WTC11 (cell line): Measurements from ENCODE around the gene TNRC18. TPM values are rescaled to one million over a fixed set of nuclear protein-coding genes. Genes with fewer than 3 reads are reported as not detected.
"Not testable (repeated sequence)": the region's sequence is repeated elsewhere in the genome, so short reads cannot be mapped to it uniquely, and the experiment has no call there.

ENCODE experiments used
- ATAC-seq: fragments of 200-7000 bp; cut with Tn5 transposase; 2 replicates; pipeline ENCODE4 v1.10.0; 2021; ENCODE audit warnings: mild to moderate bottlenecking, moderate library complexity
- CTCF ChIA-PET: fragments of 300-600 bp; sonication (Branson Sonifier 250); formaldehyde crosslinking; loops from one replicate; lab custom pipeline; 2021; ENCODE audit warnings: antibody characterized with exemption; lab: Charles Lee
- POLR2A ChIA-PET: fragments of 350-600 bp; sonication (Branson Sonifier 250); formaldehyde crosslinking; loops from one replicate; lab custom pipeline; 2021; ENCODE audit warnings: antibody characterized with exemption; lab: Charles Lee
- DNase-seq: peaks from one replicate; pipeline ENCODE4 v3.0.0; 2021; ENCODE audit warnings: low spot score
- H3K27ac Mint-ChIP-seq: 2 replicates; pipeline ENCODE4 v1.8.0; 2021; ENCODE audit warnings: mixed read lengths
- H3K27me3 Mint-ChIP-seq: 2 replicates; pipeline ENCODE4 v1.8.0; 2021; ENCODE audit warnings: low read depth, mild to moderate bottlenecking, moderate library complexity, mixed read lengths
- H3K36me3 Mint-ChIP-seq: 2 replicates; pipeline ENCODE4 v1.8.0; 2021; ENCODE audit warnings: mixed read lengths
- H3K4me1 Mint-ChIP-seq: 2 replicates; pipeline ENCODE4 v1.8.0; 2022; ENCODE audit warnings: mixed read lengths
- H3K4me3 Mint-ChIP-seq: 2 replicates; pipeline ENCODE4 v1.8.0; 2021; ENCODE audit warnings: mild to moderate bottlenecking, moderate library complexity, mixed read lengths
- H3K9me3 Mint-ChIP-seq: 2 replicates; pipeline ENCODE4 v1.8.0; 2021; ENCODE audit warnings: mixed read lengths
- CDX4 ChIP-seq: fragments of 250-450 bp; sonication (Bioruptor Pico); IDR thresholded peaks from 2 replicates; pipeline ENCODE4 v1.9.0; 2021; ENCODE audit warnings: moderate library complexity, mild to moderate bottlenecking, inconsistent platforms, borderline replicate concordance
- E2F4 ChIP-seq: sonication (generic); formaldehyde crosslinking; IDR thresholded peaks from 2 replicates; pipeline ENCODE4 v1.8.1; 2022; ENCODE audit warnings: low read depth, mild to moderate bottlenecking, moderate library complexity, missing genetic modification reagents, borderline replicate concordance
- FOXP4 ChIP-seq: sonication (generic); formaldehyde crosslinking; IDR thresholded peaks from 2 replicates; pipeline ENCODE4 v1.8.0; 2022; ENCODE audit warnings: mild to moderate bottlenecking, missing genetic modification reagents
- MLX ChIP-seq: sonication (generic); formaldehyde crosslinking; IDR thresholded peaks from 2 replicates; pipeline ENCODE4 v1.8.1; 2023; ENCODE audit warnings: mild to moderate bottlenecking, missing genetic modification reagents, moderate library complexity
- MYBL2 ChIP-seq: sonication (generic); formaldehyde crosslinking; IDR thresholded peaks from 2 replicates; pipeline ENCODE4 v1.8.1; 2023; ENCODE audit warnings: mild to moderate bottlenecking, moderate library complexity, missing genetic modification reagents
- NFE2L1 ChIP-seq: sonication (generic); formaldehyde crosslinking; IDR thresholded peaks from 2 replicates; pipeline ENCODE4 v1.8.1; 2023; ENCODE audit warnings: missing genetic modification reagents
- NR3C1 ChIP-seq: sonication (generic); formaldehyde crosslinking; conservative IDR thresholded peaks from 2 replicates; pipeline ENCODE4 v1.8.1; 2023; ENCODE audit warnings: low read depth, mild to moderate bottlenecking, missing genetic modification reagents
- OVOL2 ChIP-seq: fragments of 250-450 bp; sonication (Bioruptor Pico); IDR thresholded peaks from 2 replicates; pipeline ENCODE4 v1.9.0; 2021; ENCODE audit warnings: mild to moderate bottlenecking, borderline replicate concordance
- PRRX2 ChIP-seq: fragments of 250-450 bp; sonication (Bioruptor Pico); IDR thresholded peaks from 2 replicates; pipeline ENCODE4 v1.8.0; 2021; ENCODE audit warnings: mild to moderate bottlenecking
- TEAD1 ChIP-seq: sonication (generic); formaldehyde crosslinking; IDR thresholded peaks from 2 replicates; pipeline ENCODE4 v1.8.0; 2022; ENCODE audit warnings: mild to moderate bottlenecking, missing genetic modification reagents
- ZBTB43 ChIP-seq: sonication (generic); formaldehyde crosslinking; IDR thresholded peaks from 2 replicates; pipeline ENCODE4 v1.8.1; 2023; ENCODE audit warnings: mild to moderate bottlenecking, missing genetic modification reagents
- ZNF121 ChIP-seq: sonication (generic); formaldehyde crosslinking; IDR thresholded peaks from 2 replicates; pipeline ENCODE4 v1.8.0; 2023; ENCODE audit warnings: missing genetic modification reagents
- ZNF138 ChIP-seq: sonication (generic); formaldehyde crosslinking; conservative IDR thresholded peaks from 2 replicates; pipeline ENCODE4 v1.8.1; 2022; ENCODE audit warnings: mild to moderate bottlenecking, moderate library complexity, missing genetic modification reagents
- ZNF263 ChIP-seq: sonication (generic); formaldehyde crosslinking; IDR thresholded peaks from 2 replicates; pipeline ENCODE4 v1.8.1; 2022; ENCODE audit warnings: low read depth, mild to moderate bottlenecking, moderate library complexity, missing genetic modification reagents
- ZNF396 ChIP-seq: fragments of 250-450 bp; sonication (Bioruptor Pico); IDR thresholded peaks from 2 replicates; pipeline ENCODE4 v1.8.0; 2021; ENCODE audit warnings: mild to moderate bottlenecking, moderate library complexity, borderline replicate concordance
- total RNA-seq: library from RNA; stranded (reverse); gene quantifications from 3 replicates; pipeline ENCODE4 v1.2.3, GENCODE V29; 2021
- TF ChIP-seq, protein P1 (sequence below): sonication (generic); formaldehyde crosslinking; IDR thresholded peaks from 2 replicates; pipeline ENCODE4 v1.8.0; 2023; ENCODE audit warnings: missing genetic modification reagents

Gene TNRC18
- total RNA-seq, 1 experiment from 2014 or later: 55.0 TPM

- TF ChIP-seq FOXP4 (CRISPR knock-in tag): no peak
- TF ChIP-seq, protein P1, sequence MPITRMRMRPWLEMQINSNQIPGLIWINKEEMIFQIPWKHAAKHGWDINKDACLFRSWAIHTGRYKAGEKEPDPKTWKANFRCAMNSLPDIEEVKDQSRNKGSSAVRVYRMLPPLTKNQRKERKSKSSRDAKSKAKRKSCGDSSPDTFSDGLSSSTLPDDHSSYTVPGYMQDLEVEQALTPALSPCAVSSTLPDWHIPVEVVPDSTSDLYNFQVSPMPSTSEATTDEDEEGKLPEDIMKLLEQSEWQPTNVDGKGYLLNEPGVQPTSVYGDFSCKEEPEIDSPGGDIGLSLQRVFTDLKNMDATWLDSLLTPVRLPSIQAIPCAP (CRISPR knock-in tag): no peak
- TF ChIP-seq ZNF396 (CRISPR knock-in tag): no peak
- no peak for TF ChIP-seq PRRX2 (CRISPR knock-in tag)
- TF ChIP-seq MYBL2 (CRISPR knock-in tag): no peak
- TF ChIP-seq ZBTB43 (CRISPR knock-in tag): no peak
- no peak for TF ChIP-seq OVOL2
- no peak for TF ChIP-seq MLX (CRISPR knock-in tag)
Observed at GRCh38 chr7:5314864-5315263, 108.8 kb downstream of the TNRC18 start (continued).

DNA sequence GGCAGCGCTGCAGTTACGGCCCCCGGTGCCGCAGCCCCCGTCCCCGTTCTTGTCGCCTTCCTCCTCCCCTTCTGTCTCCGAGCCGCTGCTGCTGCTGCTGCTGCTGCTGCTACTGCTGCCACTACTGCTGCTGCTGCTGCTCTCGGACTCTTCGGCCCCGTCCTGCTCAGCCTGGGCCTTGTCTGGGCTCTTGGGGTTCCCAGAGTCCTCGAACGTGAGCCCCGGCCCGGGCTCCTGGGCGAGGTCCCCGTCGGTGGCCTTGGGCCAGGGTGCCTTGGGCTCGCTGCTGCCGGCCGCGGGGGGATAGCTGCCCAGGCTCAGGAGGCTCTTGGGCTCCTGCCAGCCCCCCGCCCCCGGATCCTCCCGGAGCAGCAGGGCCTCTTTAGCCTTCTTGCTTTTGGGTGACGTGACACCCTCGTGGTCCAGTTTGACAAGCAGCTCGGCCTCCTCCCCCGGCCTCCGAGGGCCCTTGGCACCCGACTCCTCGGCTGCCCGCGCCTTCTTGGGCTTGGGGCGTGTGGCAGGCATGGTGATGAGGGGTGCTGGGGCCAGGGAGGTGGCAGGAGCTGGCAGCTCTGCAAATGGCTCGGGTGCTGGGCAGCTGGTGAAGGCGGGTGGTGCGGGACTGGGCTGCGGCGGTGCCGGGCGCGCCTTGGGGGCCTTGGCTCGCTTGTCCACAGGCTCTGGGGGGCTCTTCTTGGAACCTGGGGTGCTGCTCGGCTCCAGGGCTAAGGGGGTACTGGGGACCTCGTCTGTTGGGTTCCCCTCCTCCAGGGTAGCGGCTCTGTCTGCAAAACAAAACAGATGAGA is 110.4 kb downstream of the TNRC18 start:
- H3K4me3 Mint-ChIP-seq, DNase-seq, POLR2A ChIA-PET, H3K27ac Mint-ChIP-seq, ATAC-seq, H3K4me1 Mint-ChIP-seq, H3K27me3 Mint-ChIP-seq, H3K9me3 Mint-ChIP-seq: not testable (repeated sequence)
- CTCF ChIA-PET: interaction anchor here (1.0 kb wide), 1 partner anchor 53 kb away, joined by 3 read pairs; no protein-coding TSS in a partner anchor
- peaks cover 11% of the 10 kb centered on the region for H3K36me3 Mint-ChIP-seq

DNA sequence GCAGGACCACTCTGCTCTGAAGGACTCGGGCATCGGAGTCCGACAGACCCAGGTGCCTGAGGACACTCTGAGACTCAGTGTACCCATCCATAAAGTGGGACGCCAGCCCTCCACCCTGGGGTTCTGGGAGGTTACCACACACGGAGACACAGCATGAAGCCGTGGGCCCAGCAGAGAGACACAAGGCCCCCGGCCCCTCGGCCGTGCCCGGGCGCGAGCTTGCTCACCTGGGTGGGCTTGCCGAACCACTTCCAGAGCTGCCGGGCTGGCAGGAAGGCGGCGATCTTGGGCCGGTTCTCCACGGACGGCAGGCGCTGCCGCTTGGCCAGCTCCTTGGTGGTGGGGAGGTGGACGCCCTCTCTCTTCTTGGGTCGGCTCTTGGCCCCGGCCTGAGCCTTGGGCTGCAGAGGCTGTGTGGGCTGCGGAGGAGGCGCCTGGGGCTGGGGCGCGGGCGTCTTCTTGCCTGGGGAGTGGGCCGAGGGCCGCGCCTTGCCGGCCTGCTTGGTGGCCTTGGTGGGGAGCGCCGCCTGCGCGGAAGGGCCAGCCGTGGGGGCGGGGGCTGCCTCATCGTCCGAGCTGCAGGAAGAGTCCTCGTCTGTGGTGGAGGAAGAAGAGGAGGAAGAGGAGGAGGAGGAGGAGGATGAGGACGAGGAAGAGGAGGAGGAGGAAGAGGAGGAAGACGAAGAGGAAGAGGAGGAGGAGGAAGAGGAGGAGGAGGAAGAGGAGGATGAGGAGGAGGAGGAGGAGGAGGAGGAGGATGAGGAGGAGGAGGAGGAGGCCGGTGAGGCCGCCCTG is 111.2 kb downstream of the TNRC18 start:
- H3K27me3 Mint-ChIP-seq, DNase-seq, CTCF ChIA-PET, H3K4me3 Mint-ChIP-seq, ATAC-seq, H3K27ac Mint-ChIP-seq, H3K9me3 Mint-ChIP-seq, POLR2A ChIA-PET, H3K36me3 Mint-ChIP-seq, H3K4me1 Mint-ChIP-seq: not testable (repeated sequence)
- TF ChIP-seq ZNF263 (CRISPR knock-in tag): 0 out of 2 replicates have a peak, but pooled peaks have one; percentile 19

GRCh38 chr7:5310822-5311405 is 112.7 kb downstream of the TNRC18 start:
- no peak for DNase-seq
- POLR2A ChIA-PET: no interaction called here
- H3K4me1 Mint-ChIP-seq: no peaks in the 10 kb centered on the region
- no peaks in the 10 kb centered on the region for H3K9me3 Mint-ChIP-seq
- H3K36me3 Mint-ChIP-seq: peaks cover 5% of the 10 kb centered on the region
- H3K4me3 Mint-ChIP-seq: no peak overlapping the region
- H3K27me3 Mint-ChIP-seq: no peaks in the 10 kb centered on the region
- H3K27ac Mint-ChIP-seq: 0 out of 2 replicates have a peak overlapping the region, but pooled peaks have one; percentile 36
- CTCF ChIA-PET: no interaction called here
- TF ChIP-seq ZNF138 (CRISPR knock-in tag) (no peak), NFE2L1 (CRISPR knock-in tag) (no peak), TEAD1 (CRISPR knock-in tag) (no peak), CDX4 (no peak), NR3C1 (CRISPR knock-in tag) (no peak), ZNF121 (CRISPR knock-in tag) (no peak), E2F4 (CRISPR knock-in tag) (no peak)
- ATAC-seq: no peak
